GM12891 (cell line): ENCODE results near the gene C20orf204.

ENCODE experiments used
- POLR2A ChIP-seq: IDR thresholded peaks from 2 replicates; pipeline ENCODE4 v1.6.1; 2011; ENCODE audit warnings: low read depth, low read length, control low read depth
- POLR2AphosphoS5 ChIP-seq: IDR thresholded peaks from 2 replicates; pipeline ENCODE4 v1.6.1; 2011; ENCODE audit warnings: low read depth, low read length, control low read depth
- POU2F2 ChIP-seq: IDR thresholded peaks from 2 replicates; pipeline ENCODE4 v1.6.1; 2011; ENCODE audit warnings: low read depth, mild to moderate bottlenecking, control low read depth, low read length, moderate library complexity
- SPI1 ChIP-seq: IDR thresholded peaks from 2 replicates; pipeline ENCODE4 v1.6.1; 2011; ENCODE audit warnings: low read depth, low read length, control low read depth
- TAF1 ChIP-seq: IDR thresholded peaks from 2 replicates; pipeline ENCODE4 v1.6.1; 2011; ENCODE audit warnings: low read depth, low read length, control low read depth

- no peak for TF ChIP-seq TAF1
- TF ChIP-seq POLR2A = no peak
- TF ChIP-seq POLR2AphosphoS5 = no peak
- TF ChIP-seq SPI1 = no peak
- no peak for TF ChIP-seq POU2F2
Observed at GRCh38 chr20:64050261-64051032, 14.5 kb downstream of the C20orf204 start.
